Gastroesophageal sphincter (tissue), 4 donors: ENCODE data around the gene TLX2. TPM values are rescaled to one million over a fixed set of nuclear protein-coding genes. Genes with fewer than 3 reads are reported as not detected.

ENCODE experiments used
- ATAC-seq: fragments of 150-250 bp; one replicate; pipeline ENCODE4 v1.9.1; 2016; ENCODE audit warnings: mild to moderate bottlenecking, moderate library complexity
- H3K27ac ChIP-seq, 4 donors: fragments of 200-600 bp; sonication (generic) in 3 of 4; 1 replicate in 3 of 4; 2 replicates in 1 of 4; pipeline ENCODE4 v1.5.1; 2016 to 2019
- H3K27me3 ChIP-seq: fragments of 200-600 bp; sonication (generic); one replicate; pipeline ENCODE4 v1.5.1; 2019
- H3K36me3 ChIP-seq, 2 donors: fragments of 200-600 bp; sonication (generic); one replicate each; pipeline ENCODE4 v1.5.1; 2019; ENCODE audit warnings: control low read depth in 1 of 2
- H3K4me1 ChIP-seq, 3 donors: fragments of 200-600 bp; sonication (generic); 1 replicate in 2 of 3; 2 replicates in 1 of 3; pipeline ENCODE4 v1.5.1; 2016 to 2019; ENCODE audit warnings: control low read depth in 2 of 3
- H3K4me3 ChIP-seq, 2 donors: fragments of 200-600 bp; sonication (generic); one replicate each; pipeline ENCODE4 v1.5.1; 2019; ENCODE audit warnings: mild to moderate bottlenecking in 1 of 2, moderate library complexity in 1 of 2
- H3K9me3 ChIP-seq, 3 donors: fragments of 200-600 bp; sonication (generic); one replicate each; pipeline ENCODE4 v1.5.1; 2017 to 2019; ENCODE audit warnings: control low read depth in 2 of 3
- CTCF ChIP-seq, 4 experiments: fragments of 200-600 bp in 2 of 4; fragments of 450-650 bp in 2 of 4; sonication (generic) in 1 of 4; IDR thresholded peaks; one replicate each; pipeline ENCODE4 v1.5.1; 2017 to 2019; ENCODE audit warnings: antibody characterized with exemption in 4 of 4, mild to moderate bottlenecking in 2 of 4, moderate library complexity in 2 of 4
- EP300 ChIP-seq: sonication (generic); formaldehyde crosslinking; IDR thresholded peaks from one replicate; pipeline ENCODE4 v1.6.1; 2017; ENCODE audit warnings: antibody characterized with exemption, mild to moderate bottlenecking
- POLR2A ChIP-seq, 2 donors: fragments of 450-650 bp; IDR thresholded peaks; one replicate each; pipeline ENCODE4 v1.6.1; 2017; ENCODE audit warnings: antibody characterized with exemption in 2 of 2, mild to moderate bottlenecking in 2 of 2, moderate library complexity in 1 of 2
- POLR2AphosphoS5 ChIP-seq: sonication (generic); formaldehyde crosslinking; IDR thresholded peaks from one replicate; pipeline ENCODE4 v1.6.1; 2017; ENCODE audit warnings: antibody characterized with exemption
- WGBS, 2 donors: methylation state at CpG; one replicate each; pipeline ENCODE4 v1.1.5; 2018; ENCODE audit warnings: low coverage in 1 of 2; 5-methylcytosine and 5-hydroxymethylcytosine counted together
- total RNA-seq, 4 donors: library from RNA; depleted of rRNA; stranded (reverse); fragments of >200 nt; gene quantifications; one replicate each; pipeline ENCODE4 v1.1.0, GENCODE V29; 2016

TLX2 gene
- total RNA-seq, 4 donors from 2014 or later: 0.27 to 0.94 TPM; not detected in 2

GRCh38 chr2:74524955-74525716 is 10.9 kb downstream of the TLX2 start:
- Histone ChIP-seq H3K9me3 (no peaks in the 10 kb centered on the region), H3K4me1 (peaks cover 2 to 20% (median 6%) of the 10 kb centered on the region in 3 donors), H3K27ac (no peak overlapping the region), H3K36me3 (peaks cover 0 to 31% of the 10 kb centered on the region in 2 donors), H3K4me3 (no peak overlapping the region), H3K27me3 (peaks cover 14% of the 10 kb centered on the region)
- TF ChIP-seq POLR2AphosphoS5 (no peak), POLR2A (IDR thresholded peaks at IDR 0.05) (no peak), EP300 (no peak), CTCF (IDR thresholded peaks at IDR 0.05) (no peak)
- 96% methylated on average over 6 of the region's 10 CpGs; no CpG with 5 or more reads in 1 of the 2 donors for WGBS, 2 donors
- ATAC-seq: no peak

GRCh38 chr2:74525717-74526648 is 11.7 kb downstream of the TLX2 start, which contains the start of gene DQX1:
Gene DQX1 (minus strand): TSS chr2:74526231. CDS start chr2:74525729, 502 bp downstream.
- H3K4me3 ChIP-seq: no peak within 1 kb of the TSS
- peaks cover 2 to 28% (median 10%) of the 10 kb centered on the region in 3 donors for H3K4me1 ChIP-seq
- TF ChIP-seq POLR2A (IDR thresholded peaks at IDR 0.05): no peak
- no peak for TF ChIP-seq CTCF (IDR thresholded peaks at IDR 0.05)
- no peak for TF ChIP-seq EP300
- no peak for TF ChIP-seq POLR2AphosphoS5
- H3K9me3 ChIP-seq: no peaks in the 10 kb centered on the region
- ATAC-seq: no peak
- no peak within 1 kb of the TSS for H3K27ac ChIP-seq
- H3K27me3 ChIP-seq: peaks cover 5% of the 10 kb centered on the region
- WGBS, 2 donors: 92 to 94% methylated on average over 6 to 10 of the region's 11 CpGs
- H3K36me3 ChIP-seq: peaks cover 0 to 31% of the 10 kb centered on the region in 2 donors

GRCh38 chr2:74526649-74527230 is 12.5 kb downstream of the TLX2 start:
- no peaks in the 10 kb centered on the region for H3K9me3 ChIP-seq
- H3K4me1 ChIP-seq: peaks cover 2 to 36% (median 15%) of the 10 kb centered on the region in 3 donors
- peaks cover 0 to 35% of the 10 kb centered on the region in 2 donors for H3K36me3 ChIP-seq
- no peak overlapping the region for H3K4me3 ChIP-seq
- no peaks in the 10 kb centered on the region for H3K27me3 ChIP-seq
- ATAC-seq: no peak
- TF ChIP-seq EP300 (no peak), POLR2AphosphoS5 (no peak), CTCF (IDR thresholded peaks at IDR 0.05) (no peak), POLR2A (IDR thresholded peaks at IDR 0.05) (no peak)
- no peak overlapping the region for H3K27ac ChIP-seq
- 83 to 96% methylated on average over 1 to 5 of the region's 11 CpGs for WGBS, 2 donors

GRCh38 chr2:74527741-74528140 is 13.5 kb downstream of the TLX2 start:
- Histone ChIP-seq H3K4me1 (peaks cover 2 to 44% (median 15%) of the 10 kb centered on the region in 3 donors), H3K27ac (no peak overlapping the region), H3K4me3 (no peak overlapping the region), H3K9me3 (no peaks in the 10 kb centered on the region), H3K36me3 (peaks cover 0 to 45% of the 10 kb centered on the region in 2 donors), H3K27me3 (no peaks in the 10 kb centered on the region)
- TF ChIP-seq EP300 (no peak), POLR2AphosphoS5 (no peak), POLR2A (IDR thresholded peaks at IDR 0.05) (no peak), CTCF (IDR thresholded peaks at IDR 0.05) (no peak)
- WGBS, 2 donors: 92 to 95% methylated on average over 3 to 5 of the region's 9 CpGs
- ATAC-seq: no peak
